ENCODE results near the gene CASQ1. TPM values are rescaled to one million over a fixed set of nuclear protein-coding genes. Genes with fewer than 3 reads are reported as not detected.

Gene CASQ1
- total and polyA plus RNA-seq, 4 donors: 0.99 to 4.6 (median 1.3) TPM

- Histone ChIP-seq H3K27me3 (ENCODE audit: control insufficient read depth, insufficient read depth, low read length) (no peaks in the 10 kb centered on the region), H3K4me1 (ENCODE audit: control insufficient read depth, insufficient read depth, low read length) (no peaks in the 10 kb centered on the region), H3K4me3 (ENCODE audit: low read depth, low read length) (no peak overlapping the region), H3K27ac (ENCODE audit: low read depth, low read length) (no peak overlapping the region), H3K36me3 (ENCODE audit: control insufficient read depth, insufficient read depth, low read length) (no peaks in the 10 kb centered on the region), H3K9me3 (ENCODE audit: control insufficient read depth, insufficient read depth, low read length) (no peaks in the 10 kb centered on the region)
- 97% methylated on average over 4 of the region's 4 CpGs for WGBS (ENCODE audit: insufficient coverage)
- DNase-seq (ENCODE audit: low read depth in 4 of 6, low spot score in 6 of 6): no peak
Measured at GRCh38 chr1:160179336-160179735, 11.0 kb upstream of the CASQ1 start.

GRCh38 chr1:160186246-160186645 lies 4.1 kb upstream of the CASQ1 start:
- H3K27ac ChIP-seq (ENCODE audit: low read depth, low read length): no peak overlapping the region
- no peaks in the 10 kb centered on the region for H3K9me3 ChIP-seq (ENCODE audit: control insufficient read depth, insufficient read depth, low read length)
- no peak for DNase-seq (ENCODE audit: low read depth in 4 of 6, low spot score in 6 of 6)
- no peaks in the 10 kb centered on the region for H3K36me3 ChIP-seq (ENCODE audit: control insufficient read depth, insufficient read depth, low read length)
- H3K4me1 ChIP-seq (ENCODE audit: control insufficient read depth, insufficient read depth, low read length): peaks cover 17% of the 10 kb centered on the region
- no peak overlapping the region for H3K4me3 ChIP-seq (ENCODE audit: low read depth, low read length)
- no peaks in the 10 kb centered on the region for H3K27me3 ChIP-seq (ENCODE audit: control insufficient read depth, insufficient read depth, low read length)
- 97% methylated on average over 7 of the region's 7 CpGs for WGBS (ENCODE audit: insufficient coverage)

- WGBS (ENCODE audit: insufficient coverage): 67% methylated on average over 2 of the region's 2 CpGs
- no peak overlapping the region for H3K27ac ChIP-seq (ENCODE audit: low read depth, low read length)
- peaks cover 17% of the 10 kb centered on the region for H3K4me1 ChIP-seq (ENCODE audit: control insufficient read depth, insufficient read depth, low read length)
- no peaks in the 10 kb centered on the region for H3K27me3 ChIP-seq (ENCODE audit: control insufficient read depth, insufficient read depth, low read length)
- H3K9me3 ChIP-seq (ENCODE audit: control insufficient read depth, insufficient read depth, low read length): no peaks in the 10 kb centered on the region
- no peak overlapping the region for H3K4me3 ChIP-seq (ENCODE audit: low read depth, low read length)
- no peak for DNase-seq (ENCODE audit: low read depth in 4 of 6, low spot score in 6 of 6)
- no peaks in the 10 kb centered on the region for H3K36me3 ChIP-seq (ENCODE audit: control insufficient read depth, insufficient read depth, low read length)
Measured at GRCh38 chr1:160186729-160187128, 3.6 kb upstream of the CASQ1 start.

- Histone ChIP-seq H3K27ac (ENCODE audit: low read depth, low read length) (no peak overlapping the region), H3K4me1 (ENCODE audit: control insufficient read depth, insufficient read depth, low read length) (peaks cover 24% of the 10 kb centered on the region), H3K9me3 (ENCODE audit: control insufficient read depth, insufficient read depth, low read length) (no peaks in the 10 kb centered on the region), H3K4me3 (ENCODE audit: low read depth, low read length) (no peak overlapping the region), H3K27me3 (ENCODE audit: control insufficient read depth, insufficient read depth, low read length) (no peaks in the 10 kb centered on the region), H3K36me3 (ENCODE audit: control insufficient read depth, insufficient read depth, low read length) (no peaks in the 10 kb centered on the region)
- no peak for DNase-seq (ENCODE audit: low read depth in 4 of 6, low spot score in 6 of 6)
- WGBS (ENCODE audit: insufficient coverage): 92% methylated on average over 5 of the region's 7 CpGs
Measured at GRCh38 chr1:160187407-160187806, 3.0 kb upstream of the CASQ1 start.

GRCh38 chr1:160188341-160188740 lies 2.0 kb upstream of the CASQ1 start:
- H3K4me1 ChIP-seq (ENCODE audit: control insufficient read depth, insufficient read depth, low read length): peaks cover 32% of the 10 kb centered on the region
- no peaks in the 10 kb centered on the region for H3K9me3 ChIP-seq (ENCODE audit: control insufficient read depth, insufficient read depth, low read length)
- no peak overlapping the region for H3K27ac ChIP-seq (ENCODE audit: low read depth, low read length)
- no peak overlapping the region for H3K4me3 ChIP-seq (ENCODE audit: low read depth, low read length)
- no peaks in the 10 kb centered on the region for H3K36me3 ChIP-seq (ENCODE audit: control insufficient read depth, insufficient read depth, low read length)
- no peaks in the 10 kb centered on the region for H3K27me3 ChIP-seq (ENCODE audit: control insufficient read depth, insufficient read depth, low read length)
- DNase-seq (ENCODE audit: low read depth in 4 of 6, low spot score in 6 of 6): no peak
- 90% methylated on average over 7 of the region's 7 CpGs for WGBS (ENCODE audit: insufficient coverage)

GRCh38 chr1:160191756-160192155 lies 1.4 kb downstream of the CASQ1 start:
- H3K27me3 ChIP-seq (ENCODE audit: control insufficient read depth, insufficient read depth, low read length): no peaks in the 10 kb centered on the region
- 60% methylated on average over 1 of the region's 3 CpGs for WGBS (ENCODE audit: insufficient coverage)
- no peaks in the 10 kb centered on the region for H3K9me3 ChIP-seq (ENCODE audit: control insufficient read depth, insufficient read depth, low read length)
- H3K36me3 ChIP-seq (ENCODE audit: control insufficient read depth, insufficient read depth, low read length): no peaks in the 10 kb centered on the region
- H3K4me1 ChIP-seq (ENCODE audit: control insufficient read depth, insufficient read depth, low read length): peaks cover 40% of the 10 kb centered on the region
- DNase-seq (ENCODE audit: low read depth in 4 of 6, low spot score in 6 of 6): no peak
- H3K4me3 ChIP-seq (ENCODE audit: low read depth, low read length): no peak overlapping the region
- H3K27ac ChIP-seq (ENCODE audit: low read depth, low read length): no peak overlapping the region

- Histone ChIP-seq H3K27ac (ENCODE audit: low read depth, low read length) (no peak overlapping the region), H3K9me3 (ENCODE audit: control insufficient read depth, insufficient read depth, low read length) (no peaks in the 10 kb centered on the region), H3K36me3 (ENCODE audit: control insufficient read depth, insufficient read depth, low read length) (no peaks in the 10 kb centered on the region), H3K4me1 (ENCODE audit: control insufficient read depth, insufficient read depth, low read length) (peaks cover 41% of the 10 kb centered on the region), H3K4me3 (ENCODE audit: low read depth, low read length) (no peak overlapping the region), H3K27me3 (ENCODE audit: control insufficient read depth, insufficient read depth, low read length) (no peaks in the 10 kb centered on the region)
- peak in 1 of 6 donors; percentile 32 for DNase-seq (ENCODE audit: low read depth in 4 of 6, low spot score in 6 of 6)
Measured at GRCh38 chr1:160192234-160192633, 1.9 kb downstream of the CASQ1 start.

- H3K9me3 ChIP-seq (ENCODE audit: control insufficient read depth, insufficient read depth, low read length): no peaks in the 10 kb centered on the region
- H3K27me3 ChIP-seq (ENCODE audit: control insufficient read depth, insufficient read depth, low read length): no peaks in the 10 kb centered on the region
- peak in 5 of 6 donors; percentile 81 to 96 (median 85) for DNase-seq (ENCODE audit: low read depth in 4 of 6, low spot score in 6 of 6)
- no peak overlapping the region for H3K27ac ChIP-seq (ENCODE audit: low read depth, low read length)
- H3K36me3 ChIP-seq (ENCODE audit: control insufficient read depth, insufficient read depth, low read length): no peaks in the 10 kb centered on the region
- no peak overlapping the region for H3K4me3 ChIP-seq (ENCODE audit: low read depth, low read length)
- WGBS (ENCODE audit: insufficient coverage): 29% methylated on average over 6 of the region's 16 CpGs
- peaks cover 44% of the 10 kb centered on the region for H3K4me1 ChIP-seq (ENCODE audit: control insufficient read depth, insufficient read depth, low read length)
Measured at GRCh38 chr1:160193091-160193819, 2.9 kb downstream of the CASQ1 start.

- Histone ChIP-seq H3K27me3 (ENCODE audit: control insufficient read depth, insufficient read depth, low read length) (no peaks in the 10 kb centered on the region), H3K4me3 (ENCODE audit: low read depth, low read length) (no peak overlapping the region), H3K9me3 (ENCODE audit: control insufficient read depth, insufficient read depth, low read length) (no peaks in the 10 kb centered on the region), H3K36me3 (ENCODE audit: control insufficient read depth, insufficient read depth, low read length) (no peaks in the 10 kb centered on the region), H3K4me1 (ENCODE audit: control insufficient read depth, insufficient read depth, low read length) (peaks cover 44% of the 10 kb centered on the region), H3K27ac (ENCODE audit: low read depth, low read length) (no peak overlapping the region)
- no peak for DNase-seq (ENCODE audit: low read depth in 4 of 6, low spot score in 6 of 6)
- 85% methylated on average over 9 of the region's 9 CpGs for WGBS (ENCODE audit: insufficient coverage)
Measured at GRCh38 chr1:160193832-160194736, 3.7 kb downstream of the CASQ1 start.

- DNase-seq (ENCODE audit: low read depth in 4 of 6, low spot score in 6 of 6): no peak
- Histone ChIP-seq H3K36me3 (ENCODE audit: control insufficient read depth, insufficient read depth, low read length) (no peaks in the 10 kb centered on the region), H3K27ac (ENCODE audit: low read depth, low read length) (no peak overlapping the region), H3K4me1 (ENCODE audit: control insufficient read depth, insufficient read depth, low read length) (peaks cover 40% of the 10 kb centered on the region), H3K27me3 (ENCODE audit: control insufficient read depth, insufficient read depth, low read length) (no peaks in the 10 kb centered on the region), H3K4me3 (ENCODE audit: low read depth, low read length) (no peak overlapping the region), H3K9me3 (ENCODE audit: control insufficient read depth, insufficient read depth, low read length) (no peaks in the 10 kb centered on the region)
- 100% methylated on average over 1 of the region's 2 CpGs for WGBS (ENCODE audit: insufficient coverage)
Measured at GRCh38 chr1:160194737-160195059, 4.3 kb downstream of the CASQ1 start.
